Sigmoid colon (tissue), 4 donors: ENCODE data around the gene CYP4F12.

Experiments used
- POLR2A ChIP-seq, 2 donors: fragments of 450-650 bp; IDR thresholded peaks; one replicate each; pipeline ENCODE4 v1.6.1; 2016; ENCODE audit warnings: antibody characterized with exemption in 2 of 2, mild to moderate bottlenecking in 2 of 2, moderate library complexity in 2 of 2
- POLR2AphosphoS5 ChIP-seq, 4 donors: sonication (generic); formaldehyde crosslinking; IDR thresholded peaks; one replicate each; pipeline ENCODE4 v1.6.1; 2017; ENCODE audit warnings: antibody characterized with exemption in 4 of 4

- TF ChIP-seq POLR2AphosphoS5 (IDR thresholded peaks at IDR 0.05) (no peak), POLR2A (IDR thresholded peaks at IDR 0.05) (no peak)
Measured at GRCh38 chr19:15696654-15697194, 23.8 kb downstream of the CYP4F12 start.
